ENCODE data around the gene ELF5.

ELF5 gene

DNA sequence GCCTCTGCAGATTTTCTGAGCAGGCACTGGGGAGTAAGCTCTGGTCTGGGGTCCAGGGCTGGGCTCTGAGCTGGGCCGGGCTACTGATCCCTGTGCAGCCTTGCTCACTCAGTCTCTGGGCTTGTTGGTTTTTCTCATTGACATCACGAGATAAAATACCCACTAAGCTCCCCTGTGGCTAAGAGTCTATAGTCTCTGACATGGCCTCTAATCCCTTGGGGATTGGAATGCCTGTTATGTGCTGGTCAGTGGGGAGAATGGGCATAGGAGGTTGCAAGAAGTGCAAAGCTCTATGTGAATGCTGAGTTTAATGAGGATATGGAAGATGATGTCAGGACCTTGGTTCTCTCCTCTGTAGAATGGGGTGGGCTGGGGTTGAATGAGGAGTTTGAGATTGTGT lies 23.3 kb downstream of the ELF5 start:
- no peak for DNase-seq

DNA sequence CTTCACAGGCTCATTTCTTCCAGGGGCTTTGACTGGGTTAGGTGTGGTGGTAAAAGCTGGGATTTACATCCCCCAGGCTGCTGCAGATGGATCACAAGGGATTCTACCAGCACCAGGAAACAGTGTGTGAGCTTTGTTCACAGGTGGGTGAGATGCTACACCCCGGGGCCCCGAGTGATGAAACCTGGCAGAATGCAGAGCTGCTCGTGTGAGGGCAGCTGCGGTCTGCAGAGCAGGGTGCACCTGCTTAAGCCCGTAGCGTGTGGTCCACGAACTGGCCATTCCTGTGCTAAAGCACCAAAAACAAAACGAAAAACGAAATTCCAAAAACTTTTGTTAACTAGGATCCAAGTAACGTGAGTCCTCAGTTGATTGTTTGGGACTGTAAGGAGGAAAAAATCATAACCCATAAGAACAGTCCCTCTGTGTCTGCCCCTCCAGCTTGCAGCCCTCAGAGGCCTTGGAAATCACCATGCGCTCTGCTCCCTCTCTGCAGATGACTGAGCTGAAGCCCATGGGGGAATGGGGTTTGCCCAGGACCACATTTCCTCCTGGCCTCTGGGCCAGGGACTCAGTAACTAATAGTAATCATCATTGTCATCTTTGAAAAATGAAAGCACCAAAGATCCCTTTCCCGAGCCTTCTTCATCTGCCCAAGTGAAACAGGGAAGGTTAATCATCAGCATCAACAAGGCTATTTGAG lies 24.6 kb downstream of the ELF5 start:
- DNase-seq = no peak

DNA sequence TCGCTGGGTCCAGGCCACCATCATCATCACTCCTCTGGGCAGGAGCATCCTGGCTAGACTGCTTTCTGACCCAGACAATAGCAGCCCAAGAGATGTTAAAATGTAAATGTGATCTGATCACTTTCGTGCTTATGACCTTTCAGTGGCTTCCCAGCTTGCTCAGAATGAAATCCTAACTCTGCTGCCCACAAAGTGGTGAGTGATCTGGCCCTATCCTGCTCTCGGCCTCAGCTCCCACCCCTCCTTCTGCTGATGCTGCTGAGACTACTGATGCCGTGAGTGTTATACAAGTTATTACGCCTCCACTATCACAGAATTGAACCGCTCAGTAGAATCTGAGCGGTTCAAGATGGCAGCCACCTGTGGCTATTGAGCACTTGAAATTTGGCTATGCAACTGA lies 26.2 kb downstream of the ELF5 start:
- DNase-seq = no peak

DNA sequence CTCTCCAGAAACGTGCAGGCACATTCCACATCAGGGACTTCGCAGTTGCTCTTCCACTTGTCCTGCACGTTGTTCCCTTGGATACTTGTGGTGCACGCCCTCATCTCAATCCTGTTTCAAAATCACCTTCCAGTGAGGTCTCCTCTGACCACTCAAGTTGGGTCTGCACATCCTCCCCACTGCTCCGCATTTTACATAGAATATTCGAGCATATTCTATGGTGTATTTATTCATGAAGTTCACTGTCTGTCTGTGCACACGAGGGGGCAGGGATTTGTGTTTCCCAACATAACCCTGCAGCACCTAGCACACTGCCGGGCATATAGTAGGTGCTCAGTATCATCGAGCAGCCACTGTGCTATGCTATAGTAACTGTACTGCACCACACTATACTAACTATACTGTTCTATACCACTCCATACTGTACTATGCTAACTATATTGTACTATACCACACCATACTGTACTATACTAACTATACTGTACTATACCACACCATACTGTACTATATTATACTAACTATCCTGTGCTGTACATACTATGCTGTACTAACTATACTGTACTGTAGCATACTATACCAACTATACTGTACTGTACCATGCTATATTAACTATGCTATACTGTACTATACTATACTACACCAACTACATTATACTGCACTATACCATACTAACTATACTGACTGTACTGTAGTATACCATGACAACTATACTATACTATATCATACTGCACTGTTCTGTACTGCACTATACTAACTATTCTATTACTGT lies 30.3 kb downstream of the ELF5 start:
- no peak for DNase-seq

DNA sequence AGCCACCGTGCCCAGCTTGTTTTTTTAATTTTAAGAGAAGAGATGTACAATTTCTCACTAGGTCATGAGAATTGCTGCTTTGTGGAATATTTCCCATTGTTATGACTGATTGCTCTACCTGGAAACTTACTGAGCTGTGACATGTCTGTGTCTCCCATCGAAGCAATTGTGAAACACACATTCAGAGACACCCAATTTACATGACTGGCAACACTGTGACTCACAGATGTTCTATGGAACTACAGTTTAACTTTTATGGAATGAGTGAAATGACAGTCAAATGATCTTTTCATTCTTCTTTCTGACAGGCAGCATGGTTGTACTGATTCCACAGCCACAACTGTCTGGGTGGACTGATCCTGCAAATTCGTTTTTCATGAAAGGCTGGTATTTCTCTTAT lies 32.3 kb downstream of the ELF5 start:
- no peak for DNase-seq

DNA sequence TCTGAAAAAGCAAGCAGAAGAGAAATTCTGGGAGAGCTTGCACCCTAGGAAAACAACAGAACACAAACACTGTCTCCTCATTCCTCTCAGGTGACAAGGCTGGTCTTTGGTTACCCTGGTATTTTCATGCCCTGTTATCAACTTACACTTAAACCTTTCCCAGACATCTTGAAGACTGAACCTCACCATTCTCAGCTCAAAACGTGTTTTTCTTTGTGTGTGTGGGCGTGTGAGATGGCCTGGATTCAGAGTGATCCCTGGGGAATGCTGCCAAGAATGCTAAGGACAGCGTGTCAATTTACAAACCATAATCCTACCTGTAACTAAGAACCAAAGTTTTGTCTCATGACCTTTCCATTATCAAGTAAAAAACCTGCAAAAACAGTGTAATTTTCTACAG lies 33.3 kb downstream of the ELF5 start:
- DNase-seq = no peak

DNA sequence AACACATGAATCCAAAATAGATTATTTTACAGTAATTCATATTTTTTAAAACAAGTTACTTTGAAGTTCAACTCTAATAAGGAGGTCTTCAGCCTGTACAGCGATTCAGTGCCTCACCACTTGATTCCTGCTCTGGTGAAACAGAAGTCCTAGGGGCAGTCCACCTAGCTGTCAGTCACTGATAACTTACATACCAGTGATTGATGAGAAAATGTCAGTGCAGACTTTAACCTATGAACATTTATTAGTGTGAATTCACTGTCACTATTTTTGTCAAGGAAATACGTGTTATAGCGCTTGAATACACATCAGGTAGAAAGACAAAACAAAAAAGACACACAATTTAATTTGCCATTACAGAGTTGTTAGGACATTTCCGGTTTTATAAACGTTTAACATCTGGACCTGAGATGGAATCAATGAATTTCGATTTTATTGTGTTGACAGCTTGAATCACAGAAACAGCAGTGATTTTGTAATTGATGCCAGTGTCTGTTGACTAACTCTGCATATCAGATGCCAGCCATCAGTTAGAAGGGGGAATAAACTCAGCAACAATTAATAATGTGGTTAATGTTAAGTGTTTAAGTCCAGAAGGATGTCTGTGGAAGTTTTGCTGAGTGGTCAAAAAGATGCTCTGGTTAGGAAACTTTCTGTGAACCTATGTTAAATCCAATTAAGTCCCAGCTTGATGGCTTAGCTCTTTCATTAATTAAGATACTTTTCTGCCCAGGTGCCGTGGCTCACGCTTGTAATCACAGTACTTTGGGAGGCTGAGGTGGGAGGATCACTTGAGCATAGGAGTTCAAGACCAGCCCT lies 34.5 kb downstream of the ELF5 start:
- no peak for DNase-seq

DNA sequence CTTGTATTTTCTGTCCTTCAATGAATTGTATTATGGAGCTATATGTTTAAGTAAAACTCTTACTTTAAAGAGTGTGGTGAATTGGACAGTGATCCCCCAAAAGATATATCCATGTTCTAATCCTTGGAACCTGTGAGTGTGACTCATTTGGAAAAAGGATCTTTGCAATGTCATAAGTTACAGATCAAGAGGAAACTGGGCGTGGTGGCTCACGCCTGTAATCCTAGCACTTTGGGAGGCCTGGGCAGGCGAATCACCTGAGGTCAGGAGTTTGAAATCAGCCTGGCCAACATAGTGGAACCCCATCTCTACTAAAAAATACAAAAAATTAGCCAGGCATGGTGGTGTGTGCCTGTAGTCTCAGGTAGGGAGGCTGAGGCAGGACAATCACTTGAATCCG lies 36.7 kb downstream of the ELF5 start:
- DNase-seq = no peak

DNA sequence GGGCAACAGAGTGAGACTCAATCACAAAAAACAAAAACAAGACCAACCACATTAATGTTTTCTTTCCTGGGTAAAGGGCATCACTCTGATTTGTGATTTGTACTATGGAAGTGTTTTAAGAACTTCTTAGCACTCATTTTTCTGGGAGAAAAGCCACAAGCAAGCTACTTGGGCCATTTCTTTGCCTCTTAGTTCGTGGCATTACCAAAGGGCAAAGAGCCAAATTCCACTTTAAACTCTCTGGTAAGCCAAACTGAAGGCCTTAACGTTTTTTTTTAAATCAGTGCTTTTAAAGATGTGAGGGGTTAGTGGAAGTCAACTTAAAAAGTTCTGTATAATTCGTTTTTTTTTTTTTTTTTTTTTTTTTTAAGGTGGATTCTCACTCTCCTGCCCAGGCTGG lies 37.9 kb downstream of the ELF5 start:
- no peak for DNase-seq

DNA sequence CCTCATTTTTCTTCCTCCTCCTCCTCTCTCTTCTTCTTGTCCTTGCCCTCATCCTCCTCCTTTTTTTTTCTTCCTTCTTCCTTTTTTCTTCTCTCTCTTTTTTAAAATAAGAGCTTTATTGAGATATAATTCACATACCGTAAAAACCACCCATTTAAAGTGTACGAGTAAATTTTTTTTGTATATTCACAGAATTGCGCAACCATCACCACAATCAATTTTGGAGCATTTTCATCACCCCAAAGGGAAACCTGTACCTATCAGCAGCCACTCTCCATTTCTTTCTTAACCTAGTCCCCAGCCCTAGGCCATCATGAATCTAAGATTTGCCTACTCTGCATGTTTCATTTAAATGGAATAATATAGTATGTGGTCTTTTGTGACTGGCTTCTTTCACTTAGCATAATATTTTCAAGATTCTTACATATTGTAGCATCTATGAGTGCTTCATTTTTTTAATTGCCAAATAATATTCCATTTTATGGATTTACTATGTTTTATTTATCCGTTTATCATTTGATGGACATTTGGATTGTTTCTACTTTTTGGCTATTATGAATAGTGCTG lies 39.9 kb downstream of the ELF5 start:
- no peak for DNase-seq

DNA sequence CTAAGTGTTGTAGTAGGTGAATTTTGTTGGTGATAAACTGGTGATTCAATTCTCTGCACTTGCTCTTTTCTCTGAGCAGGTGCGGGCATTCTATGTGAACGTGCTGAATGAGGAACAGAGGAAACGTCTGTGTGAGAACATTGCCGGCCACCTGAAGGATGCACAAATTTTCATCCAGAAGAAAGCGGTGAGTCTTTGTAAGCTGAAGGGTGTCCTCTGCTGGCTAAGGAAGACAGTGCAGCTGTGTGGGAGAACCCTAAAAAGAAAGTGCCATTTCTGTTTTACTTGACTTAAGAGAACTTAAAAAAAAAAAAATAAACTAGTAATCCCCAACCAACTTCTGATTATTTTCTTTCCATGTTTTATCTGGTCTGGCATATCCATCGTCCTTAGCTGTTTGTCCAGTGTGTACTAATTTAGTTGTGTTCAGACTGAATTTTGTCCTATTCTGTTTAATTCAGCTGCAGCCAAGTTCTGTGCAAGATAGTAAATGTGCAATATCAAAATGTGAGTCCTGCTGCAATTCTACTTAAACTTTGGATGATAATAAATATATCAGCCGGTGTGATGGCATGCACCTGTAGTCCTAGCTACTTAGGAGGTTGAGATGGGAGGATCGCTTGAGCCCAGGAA lies 45.3 kb downstream of the ELF5 start:
- DNase-seq = peak; percentile 56

DNA sequence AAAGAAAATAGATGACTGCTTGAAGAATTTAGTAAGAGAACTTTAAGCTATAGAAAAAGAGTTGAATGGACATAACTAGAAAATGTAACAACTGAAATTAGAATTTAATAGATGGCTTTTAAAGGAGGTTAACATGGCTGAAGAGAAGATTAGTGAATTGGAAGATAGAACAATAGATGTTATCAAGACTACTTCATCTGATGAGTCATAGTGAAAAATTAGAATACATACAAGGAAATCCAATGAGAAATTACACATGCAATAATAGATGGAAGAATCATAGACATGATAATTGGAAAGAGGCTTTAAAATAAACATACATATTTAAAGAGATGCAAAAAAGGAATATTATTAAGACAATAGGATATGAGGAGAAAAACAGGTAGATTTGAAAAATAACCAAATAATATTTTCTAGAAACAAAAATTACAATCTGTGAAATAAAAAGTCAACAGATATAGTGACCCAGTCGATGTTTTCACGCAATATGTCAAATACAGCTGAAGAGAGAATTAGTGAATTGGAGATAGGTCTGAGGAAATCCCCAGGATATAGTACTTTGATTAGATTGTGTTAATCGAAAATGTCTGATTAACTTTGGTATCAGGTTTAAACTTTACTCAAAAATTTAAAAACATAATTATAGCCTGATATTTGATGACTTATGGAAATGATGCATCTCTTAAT lies 46.6 kb downstream of the ELF5 start:
- DNase-seq = no peak

DNA sequence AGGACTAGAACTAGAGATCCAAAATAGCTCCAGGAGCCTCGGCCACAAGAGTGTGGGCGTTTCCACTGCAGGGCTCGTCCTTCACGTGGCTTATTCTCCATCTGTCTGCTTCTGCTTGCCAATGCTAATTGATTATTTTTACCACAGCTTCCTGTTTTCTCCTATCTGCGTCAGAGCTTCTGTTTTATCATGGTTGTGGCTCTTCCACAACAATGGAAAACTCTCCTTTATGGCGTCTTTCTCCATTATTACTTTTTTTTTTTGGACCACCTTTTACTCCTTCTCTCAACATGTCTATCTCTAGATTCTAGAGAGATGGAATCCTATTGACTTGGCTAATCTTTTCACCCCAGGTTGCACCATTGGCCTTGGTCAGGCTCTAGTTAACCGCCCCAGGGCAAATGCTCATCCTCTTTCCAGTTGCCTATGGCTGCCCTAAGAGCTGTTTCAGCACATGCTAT lies 49.0 kb downstream of the ELF5 start:
- DNase-seq = peak; percentile 96

DNA sequence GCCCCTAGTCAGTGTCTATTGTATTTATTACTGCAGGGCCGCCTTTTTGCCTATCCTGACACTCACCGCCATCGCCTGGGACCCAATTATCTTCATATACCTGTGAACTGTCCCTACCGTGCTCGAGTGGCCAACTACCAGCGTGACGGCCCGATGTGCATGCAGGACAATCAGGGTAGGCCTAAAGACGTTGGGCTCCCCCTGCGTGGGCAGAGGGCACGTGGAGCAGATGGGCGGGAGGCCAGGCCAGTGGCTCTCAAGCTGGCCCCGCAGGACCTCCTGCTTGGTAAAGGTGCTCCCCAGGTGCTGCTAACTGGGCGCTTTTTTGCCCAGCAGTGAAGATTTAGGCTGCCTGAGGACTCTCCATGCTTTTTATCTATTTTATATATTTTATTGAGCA lies 52.4 kb downstream of the ELF5 start:
- no peak for DNase-seq

DNA sequence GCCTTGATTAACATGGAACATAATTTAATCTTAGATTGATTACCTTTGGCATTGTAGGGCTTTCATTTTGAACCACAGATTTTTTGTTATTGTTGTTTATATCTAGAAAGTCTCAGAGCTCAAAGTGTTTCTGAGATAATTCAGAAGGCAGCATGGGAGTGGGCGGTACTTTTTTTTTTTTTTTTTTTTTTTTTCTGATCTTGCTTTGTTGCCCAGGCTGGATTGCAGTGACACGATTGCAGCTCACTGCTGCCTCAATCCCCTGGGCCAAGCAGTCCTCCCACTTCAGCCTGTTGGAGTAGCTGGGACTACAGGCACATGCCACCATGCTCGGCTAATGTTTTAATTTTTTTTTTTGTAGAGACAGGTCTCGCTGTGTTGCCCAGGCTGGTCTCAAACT lies 53.3 kb downstream of the ELF5 start:
- no peak for DNase-seq

DNA sequence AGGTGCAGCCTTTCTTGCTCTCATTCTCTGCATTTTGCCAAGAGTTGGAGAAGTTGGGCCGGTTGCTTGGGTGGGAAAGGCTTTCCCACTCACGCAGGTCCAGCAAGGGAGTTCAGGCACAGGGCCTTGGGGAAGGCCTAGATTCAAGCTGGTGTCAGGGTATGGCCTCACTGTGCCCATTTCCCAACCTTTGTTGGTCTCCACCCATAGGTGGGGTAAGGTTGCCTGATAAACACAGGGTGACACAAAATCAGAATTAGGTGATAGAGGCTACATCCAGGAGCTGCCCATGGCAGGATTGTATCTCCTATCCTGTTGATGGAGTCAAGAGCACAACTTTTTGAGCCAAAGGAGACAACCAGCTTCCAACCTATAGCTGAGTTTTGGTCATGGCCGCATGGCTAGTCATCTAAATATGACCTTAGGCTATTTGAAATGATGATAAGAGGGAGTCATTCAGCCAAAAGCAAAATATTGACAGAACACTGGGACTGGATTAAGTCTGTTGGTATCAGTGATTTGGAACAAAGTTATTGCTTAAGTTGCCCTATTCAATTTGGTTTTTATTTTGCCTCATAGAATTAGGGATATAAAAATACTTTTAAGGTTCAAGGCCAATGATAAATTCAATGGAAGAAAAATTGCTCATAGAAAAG lies 54.0 kb downstream of the ELF5 start:
- DNase-seq = no peak

DNA sequence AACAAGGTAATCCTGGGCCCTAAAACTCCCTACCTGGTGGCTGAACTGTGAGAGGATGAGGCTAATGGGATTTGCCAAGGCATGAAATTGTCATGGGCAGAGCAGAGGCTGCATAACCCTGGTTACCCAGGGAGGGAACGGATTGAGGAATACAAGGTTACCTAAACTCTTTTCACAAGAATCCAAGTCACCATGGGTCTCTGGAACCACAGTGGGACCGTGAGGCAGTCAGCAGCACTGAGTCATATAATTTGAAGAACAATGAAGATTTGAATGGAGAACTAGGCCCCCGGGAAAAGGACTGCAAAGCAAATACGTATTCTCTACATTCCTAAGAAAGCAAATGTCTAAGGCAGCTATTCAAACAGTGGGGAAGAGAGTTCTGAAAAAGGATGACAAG lies 55.1 kb downstream of the ELF5 start:
- DNase-seq = no peak

DNA sequence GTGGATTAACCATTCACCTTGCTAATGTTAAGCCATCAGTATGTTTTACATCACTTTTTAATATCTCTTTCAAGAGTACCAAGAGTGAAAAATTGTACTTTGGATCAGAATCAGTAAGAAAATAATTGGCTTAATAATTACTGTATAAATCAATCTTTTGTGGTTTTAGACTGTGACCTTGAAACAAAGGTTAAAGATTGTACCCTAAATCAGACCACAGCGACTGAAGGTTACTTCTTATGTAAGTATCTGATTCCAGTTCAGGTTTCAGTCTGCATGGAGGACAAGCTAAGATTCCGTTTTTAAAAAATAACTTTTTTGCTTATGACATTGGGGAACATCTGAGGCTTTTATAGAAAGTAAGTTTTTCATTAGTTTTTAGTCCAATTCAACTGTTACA lies 56.0 kb downstream of the ELF5 start:
- DNase-seq = no peak

DNA sequence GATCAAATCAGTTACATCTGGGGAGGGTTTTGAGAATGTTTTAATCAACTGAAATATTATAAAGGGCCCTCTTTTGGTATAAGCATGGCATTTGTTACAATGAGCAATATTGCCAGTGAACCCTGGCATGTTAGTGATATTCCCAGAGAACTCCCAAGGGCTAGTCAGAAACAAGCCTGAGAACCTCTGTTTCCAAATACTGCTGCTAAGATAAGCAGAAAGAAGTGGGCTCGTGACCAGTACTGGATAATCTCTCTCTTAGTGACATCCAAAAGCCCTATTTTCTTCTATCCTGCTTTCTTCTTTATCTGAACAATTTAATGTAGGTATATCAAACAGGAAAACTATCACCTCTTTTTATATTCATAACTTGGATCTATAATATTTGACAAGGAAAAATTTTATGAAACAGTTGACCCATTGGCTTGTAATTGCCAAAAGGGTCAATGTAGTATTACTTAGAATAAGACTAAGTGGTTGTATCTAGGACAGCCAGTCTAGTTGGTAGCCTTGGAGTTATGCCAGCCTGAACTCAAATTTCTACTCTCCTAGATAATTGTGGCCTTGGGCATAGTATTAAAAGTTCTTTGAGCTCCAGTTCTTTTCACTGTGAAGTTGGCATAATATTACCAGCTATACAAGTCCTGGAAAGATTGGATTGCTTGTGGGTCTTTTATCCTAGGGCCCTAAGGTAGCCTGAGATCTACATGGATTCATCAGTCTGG lies 59.1 kb downstream of the ELF5 start:
- no peak for DNase-seq

DNA sequence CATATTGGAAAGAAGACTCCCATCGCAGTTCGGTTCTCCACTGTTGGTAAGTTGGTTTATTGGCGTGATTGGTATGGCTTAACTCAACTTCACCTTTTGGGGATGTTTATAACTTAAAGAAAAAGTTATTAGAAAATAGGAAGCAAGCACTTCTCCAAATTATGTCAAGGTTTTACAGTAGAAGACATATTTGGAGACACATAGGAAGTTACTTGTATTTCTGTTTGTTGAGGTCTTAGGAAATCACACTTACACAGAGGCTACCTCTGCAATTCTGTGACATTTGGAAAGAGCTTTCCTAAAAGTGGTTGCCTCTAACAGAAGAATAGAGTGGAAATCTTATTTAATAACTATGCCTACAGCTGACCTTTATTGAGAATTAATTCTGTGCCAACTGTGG lies 62.5 kb downstream of the ELF5 start:
- no peak for DNase-seq

DNA sequence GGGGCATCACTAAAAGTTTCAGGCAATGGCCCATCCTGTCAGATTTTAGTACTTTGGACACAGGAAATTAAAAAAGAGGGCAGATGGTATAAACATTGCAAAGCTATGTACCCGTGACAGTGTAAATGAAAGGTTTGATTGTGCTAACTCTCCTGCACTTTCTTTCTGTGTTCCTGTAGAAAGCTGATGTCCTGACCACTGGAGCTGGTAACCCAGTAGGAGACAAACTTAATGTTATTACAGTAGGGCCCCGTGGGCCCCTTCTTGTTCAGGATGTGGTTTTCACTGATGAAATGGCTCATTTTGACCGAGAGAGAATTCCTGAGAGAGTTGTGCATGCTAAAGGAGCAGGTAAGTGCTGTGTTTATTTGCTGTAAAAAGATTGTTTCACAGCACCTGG lies 64.6 kb downstream of the ELF5 start:
- no peak for DNase-seq
